Natural killer cell (primary cell): ENCODE results near the gene ANKRD29. TPM values are rescaled to one million over a fixed set of nuclear protein-coding genes. Genes with fewer than 3 reads are reported as not detected.

ENCODE experiments used
- ATAC-seq, 3 donors: fragments of 150-1000 bp in 2 of 3; fragments of 200-7000 bp in 1 of 3; cut with Tn5 transposase; 1 replicate in 1 of 3; 2 replicates in 2 of 3; pipeline ENCODE4 v1.10.0; 2021; ENCODE audit warnings: mild to moderate bottlenecking in 2 of 3, moderate library complexity in 2 of 3
- DNase-seq, 2 donors: peaks; one replicate each; pipeline versions ENCODE4 v3.0.0 to v3.0.0-alpha.2; 2013 to 2021; ENCODE audit warnings: mixed read lengths in 1 of 2
- H3K27ac ChIP-seq: one replicate; pipeline ENCODE4 v1.5.1; 2013; ENCODE audit warnings: mild to moderate bottlenecking, low read length
- H3K27me3 ChIP-seq: one replicate; pipeline ENCODE4 v1.6.1; 2013; ENCODE audit warnings: low read length; ENCODE audit not compliant: control insufficient read depth, insufficient read depth
- H3K36me3 ChIP-seq: one replicate; pipeline ENCODE4 v1.6.1; 2013; ENCODE audit warnings: low read length; ENCODE audit not compliant: control insufficient read depth, insufficient read depth
- H3K4me1 ChIP-seq: one replicate; pipeline ENCODE4 v1.6.1; 2013; ENCODE audit warnings: low read length; ENCODE audit not compliant: control insufficient read depth, insufficient read depth
- H3K4me3 ChIP-seq: one replicate; pipeline ENCODE4 v1.5.1; 2013; ENCODE audit warnings: low read length
- H3K9me3 ChIP-seq: one replicate; pipeline ENCODE4 v1.6.1; 2013; ENCODE audit warnings: low read length; ENCODE audit not compliant: control insufficient read depth, insufficient read depth
- H3K27ac Mint-ChIP-seq, 2 donors: one replicate each; pipeline ENCODE4 v1.8.0; 2022; ENCODE audit warnings: mild to moderate bottlenecking in 2 of 2, mixed read lengths in 2 of 2, moderate library complexity in 1 of 2
- H3K27me3 Mint-ChIP-seq, 2 donors: one replicate each; pipeline ENCODE4 v1.8.0; 2022; ENCODE audit warnings: low read depth in 2 of 2, mixed read lengths in 2 of 2
- H3K36me3 Mint-ChIP-seq: one replicate; pipeline ENCODE4 v1.8.0; 2022; ENCODE audit warnings: mixed read lengths
- H3K4me1 Mint-ChIP-seq, 2 donors: one replicate each; pipeline ENCODE4 v1.8.0; 2022; ENCODE audit warnings: mixed read lengths in 2 of 2
- H3K4me3 Mint-ChIP-seq: one replicate; pipeline ENCODE4 v1.8.0; 2022; ENCODE audit warnings: mild to moderate bottlenecking, moderate library complexity, mixed read lengths
- H3K9me3 Mint-ChIP-seq, 2 donors: one replicate each; pipeline ENCODE4 v1.8.0; 2022; ENCODE audit warnings: mixed read lengths in 2 of 2
- WGBS: methylation state at CpG from one replicate; pipeline ENCODE4 v1.1.7; 2013; ENCODE audit warnings: missing lambda C conversion rate; ENCODE audit not compliant: insufficient coverage; 5-methylcytosine and 5-hydroxymethylcytosine counted together
- intact Hi-C: fragments of 100-400 bp; cut with micrococcal nuclease; formaldehyde crosslinking; loops from one replicate; pipeline ENCODE4 v1.14.2; 2022
- total RNA-seq, 4 donors: library from RNA; stranded (reverse); fragments of 120-200 nt in 1 of 4; gene quantifications; one replicate each; pipeline versions ENCODE4 v1.2.3 to v1.2.4, GENCODE V29; 2013 to 2022
- TF ChIP-seq, protein P1 (sequence below): fragments of 200-600 bp; IDR thresholded peaks from one replicate; pipeline ENCODE4 v1.8.0; 2022; ENCODE audit warnings: antibody characterized with exemption

ANKRD29 gene
- total RNA-seq, 3 donors from 2014 or later (not counting 1 experiment from before 2014, with no cell fraction given): 0.35 to 0.45 TPM; not detected in 1

DNA sequence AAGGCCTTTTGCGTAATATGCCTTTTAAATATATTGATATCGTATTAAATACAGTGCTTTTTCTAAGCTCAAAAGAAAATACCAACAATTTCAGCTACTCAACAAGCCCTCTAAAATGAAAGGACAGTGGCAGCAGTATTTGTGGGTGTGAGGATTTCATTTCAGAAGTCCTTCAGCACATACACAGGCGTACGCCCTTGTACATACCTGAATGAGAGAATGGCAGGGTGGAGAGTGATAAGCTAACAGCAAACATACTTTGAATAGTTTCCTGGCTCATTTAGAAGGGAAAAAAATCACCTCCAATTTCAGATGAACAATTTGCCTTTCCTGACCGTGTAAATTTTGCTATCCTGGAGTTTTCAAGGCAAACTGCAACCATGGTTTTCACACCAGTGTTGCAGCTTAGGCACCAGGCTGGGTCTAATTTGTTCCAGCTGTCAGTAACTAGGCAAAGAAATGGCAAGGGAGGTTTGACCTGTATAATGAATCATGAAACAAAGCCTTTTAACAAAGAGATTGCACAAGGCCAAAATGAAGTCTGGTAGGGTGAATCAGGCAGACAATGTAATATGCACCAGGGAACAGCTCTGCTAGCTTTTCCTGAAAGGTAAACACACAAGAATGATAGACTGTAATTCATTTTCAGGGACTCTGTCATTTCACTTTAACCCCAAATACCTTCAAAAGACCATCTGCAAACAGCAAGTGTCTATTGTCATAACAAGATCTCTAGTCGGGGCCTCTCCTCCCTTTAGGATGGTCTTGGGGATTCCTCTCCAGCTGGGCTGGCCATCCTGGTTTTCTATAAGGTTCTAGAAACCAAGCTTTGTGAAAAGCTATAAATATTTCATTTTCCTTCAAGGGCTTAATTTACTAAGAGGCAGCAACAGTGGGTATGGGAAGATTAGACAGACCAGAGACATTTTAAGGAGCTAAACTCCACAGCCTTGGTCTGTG, 11.5 kb downstream of the ANKRD29 start:
- no peak overlapping the region for H3K27ac Mint-ChIP-seq
- WGBS: 94% methylated on average over 4 of the region's 6 CpGs
- no peaks in the 10 kb centered on the region for H3K4me1 Mint-ChIP-seq
- H3K36me3 Mint-ChIP-seq: no peaks in the 10 kb centered on the region
- no peaks in the 10 kb centered on the region for H3K36me3 ChIP-seq
- no peaks in the 10 kb centered on the region for H3K9me3 ChIP-seq
- no peaks in the 10 kb centered on the region for H3K9me3 Mint-ChIP-seq
- no peak overlapping the region for H3K4me3 ChIP-seq
- TF ChIP-seq, protein P1, sequence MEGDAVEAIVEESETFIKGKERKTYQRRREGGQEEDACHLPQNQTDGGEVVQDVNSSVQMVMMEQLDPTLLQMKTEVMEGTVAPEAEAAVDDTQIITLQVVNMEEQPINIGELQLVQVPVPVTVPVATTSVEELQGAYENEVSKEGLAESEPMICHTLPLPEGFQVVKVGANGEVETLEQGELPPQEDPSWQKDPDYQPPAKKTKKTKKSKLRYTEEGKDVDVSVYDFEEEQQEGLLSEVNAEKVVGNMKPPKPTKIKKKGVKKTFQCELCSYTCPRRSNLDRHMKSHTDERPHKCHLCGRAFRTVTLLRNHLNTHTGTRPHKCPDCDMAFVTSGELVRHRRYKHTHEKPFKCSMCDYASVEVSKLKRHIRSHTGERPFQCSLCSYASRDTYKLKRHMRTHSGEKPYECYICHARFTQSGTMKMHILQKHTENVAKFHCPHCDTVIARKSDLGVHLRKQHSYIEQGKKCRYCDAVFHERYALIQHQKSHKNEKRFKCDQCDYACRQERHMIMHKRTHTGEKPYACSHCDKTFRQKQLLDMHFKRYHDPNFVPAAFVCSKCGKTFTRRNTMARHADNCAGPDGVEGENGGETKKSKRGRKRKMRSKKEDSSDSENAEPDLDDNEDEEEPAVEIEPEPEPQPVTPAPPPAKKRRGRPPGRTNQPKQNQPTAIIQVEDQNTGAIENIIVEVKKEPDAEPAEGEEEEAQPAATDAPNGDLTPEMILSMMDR: no peak
- no peak for ATAC-seq
- no peaks in the 10 kb centered on the region for H3K4me1 ChIP-seq
- no peak overlapping the region for H3K4me3 Mint-ChIP-seq
- no peak for DNase-seq
- intact Hi-C loops: no loop called here
- peaks cover 9 to 51% of the 10 kb centered on the region in 2 donors for H3K27me3 Mint-ChIP-seq
- H3K27ac ChIP-seq: no peak overlapping the region
- no peaks in the 10 kb centered on the region for H3K27me3 ChIP-seq

DNA sequence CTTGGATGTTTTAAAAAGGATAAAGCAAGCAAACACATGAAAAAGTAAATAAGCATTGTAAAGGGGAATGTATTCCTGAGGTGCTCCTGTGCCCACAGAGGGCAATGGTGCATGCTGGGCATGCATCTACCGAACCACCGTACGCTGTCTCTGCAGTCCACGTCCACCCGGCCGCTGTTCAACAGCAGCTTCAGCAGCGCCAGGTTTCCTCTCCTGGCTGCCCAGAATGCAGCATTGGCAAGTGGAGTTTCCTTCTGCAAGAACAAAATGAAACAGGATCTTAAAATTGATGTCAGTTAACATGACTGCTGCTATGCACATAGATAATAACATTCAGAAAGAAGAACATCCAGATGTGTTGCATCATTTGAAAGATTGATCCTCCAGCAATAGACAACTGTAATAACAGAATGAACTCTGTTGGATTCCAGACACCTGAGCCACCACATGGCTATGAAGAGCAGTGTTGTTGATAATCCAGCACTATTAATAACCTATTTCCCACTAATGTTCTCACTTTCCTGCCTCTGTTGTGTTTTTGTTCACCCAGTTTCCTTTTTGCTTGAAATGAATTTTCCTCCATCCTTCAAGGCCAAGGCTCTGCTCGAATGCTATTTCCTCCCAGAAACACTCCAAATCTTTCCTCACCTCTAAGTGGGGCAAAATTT, 13.6 kb downstream of the ANKRD29 start:
- DNase-seq (no peak), ATAC-seq (no peak)
- no peaks in the 10 kb centered on the region for H3K4me1 ChIP-seq
- no peak overlapping the region for H3K27ac ChIP-seq
- Mint-ChIP-seq H3K27me3 (peaks cover 12 to 57% of the 10 kb centered on the region in 2 donors), H3K4me3 (no peak overlapping the region), H3K9me3 (no peaks in the 10 kb centered on the region), H3K27ac (no peak overlapping the region), H3K36me3 (no peaks in the 10 kb centered on the region), H3K4me1 (no peaks in the 10 kb centered on the region)
- intact Hi-C loops: no loop called here
- no peaks in the 10 kb centered on the region for H3K27me3 ChIP-seq
- H3K4me3 ChIP-seq: no peak overlapping the region
- no peaks in the 10 kb centered on the region for H3K36me3 ChIP-seq
- 46% methylated on average over 8 of the region's 8 CpGs for WGBS
- TF ChIP-seq, protein P1: no peak
- H3K9me3 ChIP-seq: no peaks in the 10 kb centered on the region

DNA sequence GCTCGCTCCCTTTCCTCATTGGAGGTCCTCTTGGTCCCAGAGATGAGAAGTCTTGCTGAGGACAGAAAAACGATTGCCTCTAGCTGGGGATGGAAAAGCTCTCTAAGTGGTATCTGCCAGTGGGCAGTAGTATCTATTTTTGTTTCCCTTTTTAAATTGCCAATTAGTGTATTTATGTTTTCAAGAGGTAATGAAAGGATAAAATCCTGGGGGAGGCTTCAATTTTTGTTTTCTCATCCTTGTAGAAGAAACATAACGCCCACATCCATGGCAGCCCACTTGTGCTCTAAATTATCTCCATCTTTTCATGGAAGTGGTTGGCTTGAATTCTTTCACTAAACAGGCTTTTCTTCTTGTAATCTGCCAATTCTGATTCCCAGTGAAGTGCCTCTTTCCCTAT, 14.3 kb downstream of the ANKRD29 start:
- DNase-seq (no peak), ATAC-seq (no peak)
- H3K4me3 ChIP-seq: no peak overlapping the region
- WGBS: 92% methylated on average over 3 of the region's 3 CpGs
- intact Hi-C loops: no loop called here
- Mint-ChIP-seq H3K9me3 (no peaks in the 10 kb centered on the region), H3K27ac (no peak overlapping the region), H3K27me3 (peaks cover 12 to 57% of the 10 kb centered on the region in 2 donors), H3K4me3 (no peak overlapping the region), H3K4me1 (no peaks in the 10 kb centered on the region), H3K36me3 (no peaks in the 10 kb centered on the region)
- no peak overlapping the region for H3K27ac ChIP-seq
- no peaks in the 10 kb centered on the region for H3K27me3 ChIP-seq
- no peaks in the 10 kb centered on the region for H3K9me3 ChIP-seq
- TF ChIP-seq, protein P1: no peak
- H3K36me3 ChIP-seq: no peaks in the 10 kb centered on the region
- no peaks in the 10 kb centered on the region for H3K4me1 ChIP-seq
